GM18870 (cell line): ENCODE results near the gene PUS3.

Experiments used
- ATAC-seq: cut with Tn5 transposase; IDR thresholded peaks from one replicate; pipeline ENCODE4 v1.9.1; 2021; ENCODE audit warnings: moderate library complexity; ENCODE audit not compliant: unreplicated experiment

Gene PUS3

DNA sequence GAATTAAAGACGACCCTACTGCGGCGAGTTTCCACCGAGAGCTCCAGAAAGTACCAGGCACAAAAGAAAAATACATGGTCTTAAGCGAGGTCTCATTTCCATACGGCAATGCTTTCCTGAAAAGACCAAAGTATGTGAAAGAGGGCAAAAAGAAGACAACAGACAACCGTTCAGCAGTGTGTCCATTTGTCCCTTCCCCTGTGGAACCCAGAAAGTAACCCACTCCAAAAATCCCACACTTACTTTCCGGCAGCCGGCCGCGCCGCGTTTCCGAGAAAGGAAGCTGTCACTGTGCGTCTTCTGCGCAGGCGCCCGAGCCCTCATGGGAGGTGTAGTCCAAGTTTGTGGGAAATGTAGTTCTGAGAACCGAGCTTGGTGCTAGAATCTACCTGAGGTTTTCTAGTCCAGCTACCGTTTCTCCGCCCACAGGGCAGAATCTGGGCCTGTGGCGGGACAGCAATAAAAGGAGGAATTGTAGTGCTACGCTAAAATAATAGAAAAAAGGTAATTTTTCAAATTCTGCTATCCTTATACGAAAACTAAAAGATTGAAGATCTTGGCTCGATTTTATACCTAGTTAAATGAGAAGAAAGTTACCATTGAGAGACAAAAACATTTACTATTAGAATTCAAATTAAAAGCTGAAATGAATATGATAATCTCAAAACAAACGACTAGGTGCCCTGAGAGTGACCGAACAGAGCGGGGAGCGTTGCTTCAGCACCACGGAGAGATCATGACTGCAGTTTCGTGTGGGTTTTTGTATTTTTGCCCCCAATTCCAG lies at the start of gene PUS3:
Gene PUS3, minus strand, starts transcription at position 280 of the 784 bp plus-strand sequence. CDS start 6,922 bp downstream, outside the sequence.
- ATAC-seq, result peak; percentile 95

DNA sequence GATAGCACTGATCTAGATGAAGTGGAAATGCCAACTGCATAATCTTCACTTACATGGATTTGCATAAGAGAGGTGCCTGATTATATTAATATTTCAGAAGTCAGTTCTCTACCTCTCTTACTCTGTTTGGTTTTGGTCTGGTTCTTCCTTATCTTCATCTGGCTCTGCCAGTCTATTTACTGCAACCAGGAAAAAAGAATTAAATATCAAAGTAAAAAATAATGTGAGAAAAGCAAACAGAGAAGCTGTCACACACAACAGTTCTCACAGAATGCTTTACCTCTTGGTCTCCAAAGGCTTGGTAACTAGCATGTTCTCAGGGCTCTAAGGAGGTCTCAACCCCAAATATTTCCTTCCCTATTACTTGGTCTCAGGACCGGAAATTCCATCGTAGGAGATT lies 49.6 kb upstream of the PUS3 start:
- no peak for ATAC-seq

DNA sequence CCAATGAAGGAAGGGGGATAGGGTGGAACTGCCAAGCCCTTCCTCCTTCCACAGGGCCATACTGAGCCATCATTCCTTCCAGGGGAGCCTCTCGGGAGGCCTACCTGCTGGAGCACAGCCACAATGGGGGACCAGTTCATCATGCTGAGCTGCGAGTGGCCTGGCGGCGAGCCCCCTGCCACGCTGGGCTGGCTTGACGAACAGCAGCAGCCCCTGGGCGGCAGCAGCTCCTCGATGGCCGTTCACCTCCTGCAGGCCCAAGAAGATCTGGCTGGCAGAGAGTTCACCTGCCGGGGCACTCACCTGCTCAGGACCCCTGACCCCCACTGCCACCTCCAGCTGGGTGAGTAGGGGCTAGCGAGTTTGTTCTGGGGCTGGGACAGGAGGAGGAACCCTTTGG lies 48.7 kb upstream of the PUS3 start:
- no peak for ATAC-seq

- no peak for ATAC-seq
Measured at GRCh38 chr11:125950696-125951651, 48.0 kb upstream of the PUS3 start.

DNA sequence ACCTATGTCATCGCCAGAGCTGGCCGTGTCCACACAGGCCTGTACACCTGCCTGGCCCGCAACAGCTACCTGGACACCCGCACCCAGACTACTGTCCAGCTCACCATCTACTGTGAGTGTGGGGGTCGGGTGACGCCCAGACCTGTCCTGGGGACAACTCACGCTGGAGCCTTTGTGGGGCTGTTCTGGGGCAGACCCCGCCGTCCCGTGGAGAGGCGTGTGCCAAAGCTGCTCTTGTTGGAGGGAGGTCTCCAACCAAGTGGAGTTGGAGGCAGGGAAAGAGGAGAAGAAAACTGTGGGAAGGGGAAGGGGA lies 47.1 kb upstream of the PUS3 start:
- no peak for ATAC-seq

DNA sequence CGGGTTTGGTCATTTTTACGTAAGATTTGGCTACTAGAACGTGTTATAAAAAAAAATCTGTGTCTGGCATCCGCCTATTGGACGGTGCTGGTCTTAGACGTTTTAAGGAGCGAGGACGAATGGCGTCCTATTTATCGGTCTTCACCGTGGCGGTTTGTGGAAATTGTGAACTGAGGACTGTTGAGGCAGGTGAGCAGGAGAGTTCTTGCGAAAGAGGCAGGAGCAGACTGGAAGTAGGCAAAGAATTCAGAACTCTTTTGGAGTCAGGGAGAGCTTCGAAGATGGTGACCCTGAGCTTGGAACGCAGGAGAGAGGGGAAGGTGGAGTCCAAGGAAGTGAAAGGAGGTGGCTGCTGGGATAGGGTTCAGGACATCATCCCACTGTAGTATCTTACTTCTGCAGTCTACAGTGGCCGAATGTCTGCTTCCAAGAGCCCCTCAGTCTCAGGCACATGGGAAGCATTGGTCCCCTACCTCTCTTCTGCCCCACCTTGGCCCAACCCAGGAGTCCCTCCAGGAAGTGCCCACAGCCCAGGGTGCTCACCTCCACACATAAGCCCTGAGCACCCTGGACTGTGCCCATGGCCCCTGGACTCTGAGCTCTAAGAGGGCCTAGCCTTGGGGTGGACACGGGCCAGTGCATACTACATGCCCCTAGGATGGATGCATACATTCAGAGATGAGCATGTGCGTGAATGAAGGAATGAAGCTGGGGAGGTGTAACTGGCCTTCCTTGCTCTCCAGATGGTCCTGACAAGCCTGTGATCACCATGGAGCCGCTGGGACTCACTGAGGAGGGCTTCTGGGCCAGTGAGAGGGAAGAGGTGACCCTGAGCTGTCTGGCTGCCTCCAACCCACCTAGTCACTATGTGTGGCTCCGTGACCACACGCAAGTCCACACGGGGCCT lies 46.5 kb upstream of the PUS3 start:
- ATAC-seq, result no peak

DNA sequence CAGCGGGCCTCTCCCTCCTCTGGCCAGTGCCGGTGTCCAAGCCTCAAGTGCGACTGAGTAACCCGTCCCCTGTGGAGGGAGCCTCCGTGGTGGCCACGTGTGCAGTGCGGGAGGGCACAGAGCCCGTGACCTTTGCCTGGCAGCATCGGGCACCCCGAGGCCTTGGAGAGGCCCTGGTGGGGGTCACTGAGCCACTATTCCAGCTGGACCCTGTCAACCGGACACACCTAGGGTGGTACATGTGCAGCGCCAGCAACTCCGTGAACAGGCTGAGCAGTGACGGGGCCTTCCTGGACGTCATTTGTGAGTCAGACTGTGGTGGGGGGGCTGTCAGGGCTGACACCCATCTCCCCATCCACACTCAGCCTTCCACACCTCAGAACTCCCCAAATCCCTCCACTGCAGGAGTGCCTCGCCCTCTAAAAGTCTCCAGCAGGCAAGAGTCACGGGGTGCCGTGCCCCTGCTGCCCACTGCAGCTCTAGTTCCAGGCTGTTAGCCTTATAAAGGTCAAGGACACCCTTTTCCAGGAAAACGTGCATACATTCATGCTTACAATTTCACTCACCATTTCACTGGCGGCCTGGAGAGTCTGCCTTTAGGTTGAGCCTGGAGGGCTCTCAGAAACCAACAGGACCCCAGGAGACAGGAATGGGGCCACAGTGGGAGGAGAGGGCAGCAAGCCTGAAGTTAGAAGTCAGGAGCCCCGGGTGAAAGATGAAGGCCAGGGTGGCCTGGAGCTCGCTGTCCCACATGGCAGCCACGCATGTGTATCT lies 45.5 kb upstream of the PUS3 start:
- no peak for ATAC-seq

DNA sequence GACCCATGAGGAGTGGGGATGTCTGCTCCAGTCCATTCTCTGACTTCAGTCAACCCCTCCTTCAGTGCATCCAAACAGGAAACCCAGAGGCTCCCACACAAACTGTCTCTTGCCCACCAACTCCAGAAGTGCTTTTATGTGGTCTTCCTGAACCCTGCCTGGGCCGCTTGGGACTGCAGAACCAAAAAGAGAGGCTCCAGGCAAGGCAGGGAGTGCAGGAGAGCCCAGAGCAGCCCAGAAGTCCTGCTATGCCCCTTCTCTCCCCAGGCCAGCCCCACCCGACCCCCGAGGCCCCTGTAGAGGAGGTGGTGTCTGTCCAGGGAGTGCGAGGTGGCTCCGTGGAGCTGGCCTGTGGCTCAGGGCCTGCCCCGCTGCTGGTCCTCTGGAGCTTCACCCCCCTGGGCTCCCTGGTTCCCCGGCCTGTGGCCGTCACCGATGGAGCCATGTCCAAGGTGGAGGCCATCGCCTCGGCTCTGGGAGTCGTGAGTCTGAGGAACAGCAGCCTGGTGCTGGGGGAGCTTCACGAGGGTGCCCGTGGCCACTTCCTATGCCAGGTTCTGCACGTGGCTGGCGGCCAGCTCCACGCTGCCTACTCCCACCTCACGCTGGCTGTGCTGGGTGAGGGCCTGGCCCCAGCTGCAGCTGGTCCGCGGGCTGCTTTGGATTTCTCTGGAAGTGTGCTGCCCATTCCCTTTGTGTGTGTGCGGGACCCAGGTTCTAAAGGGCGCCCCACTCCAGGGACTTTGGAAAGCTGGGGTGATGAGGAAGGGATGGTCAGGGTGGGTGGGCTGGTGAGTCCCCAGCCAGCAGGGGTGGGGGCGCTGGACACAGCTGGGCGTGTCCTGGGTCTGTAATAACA lies 44.6 kb upstream of the PUS3 start:
- no peak for ATAC-seq

DNA sequence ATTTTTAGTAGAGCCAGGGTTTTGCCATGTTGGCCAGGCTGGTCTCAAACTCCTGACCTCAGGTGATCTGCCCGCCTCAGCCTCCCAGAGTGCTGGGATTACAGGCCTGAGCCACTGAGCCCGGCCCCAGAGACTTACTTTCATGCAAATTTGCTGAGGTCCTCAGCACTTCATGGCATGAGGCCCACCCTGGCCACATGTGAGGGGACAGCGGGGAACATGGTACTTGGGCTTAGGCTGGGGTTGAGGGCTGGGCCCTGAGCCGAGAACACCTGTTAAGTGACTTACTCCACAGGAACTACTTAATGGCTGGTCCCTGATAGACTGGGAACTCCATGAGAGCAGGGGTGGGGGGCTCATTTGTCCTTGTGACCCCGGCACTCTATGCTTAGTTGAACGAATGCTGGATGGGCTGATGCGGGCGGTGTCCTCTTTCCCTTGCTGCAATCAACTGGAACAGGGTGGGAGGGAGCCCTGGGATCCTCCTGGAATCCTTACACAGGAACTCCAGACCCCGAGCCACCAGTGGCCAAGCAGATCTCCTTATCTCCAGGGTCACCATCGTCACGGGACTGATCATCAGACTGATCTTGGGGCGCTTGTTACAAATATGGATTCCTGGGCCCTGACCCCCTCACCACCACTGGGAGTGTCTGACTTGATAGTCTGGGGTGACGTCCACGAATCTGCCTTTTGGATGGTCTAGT lies 43.9 kb upstream of the PUS3 start:
- no peak for ATAC-seq

DNA sequence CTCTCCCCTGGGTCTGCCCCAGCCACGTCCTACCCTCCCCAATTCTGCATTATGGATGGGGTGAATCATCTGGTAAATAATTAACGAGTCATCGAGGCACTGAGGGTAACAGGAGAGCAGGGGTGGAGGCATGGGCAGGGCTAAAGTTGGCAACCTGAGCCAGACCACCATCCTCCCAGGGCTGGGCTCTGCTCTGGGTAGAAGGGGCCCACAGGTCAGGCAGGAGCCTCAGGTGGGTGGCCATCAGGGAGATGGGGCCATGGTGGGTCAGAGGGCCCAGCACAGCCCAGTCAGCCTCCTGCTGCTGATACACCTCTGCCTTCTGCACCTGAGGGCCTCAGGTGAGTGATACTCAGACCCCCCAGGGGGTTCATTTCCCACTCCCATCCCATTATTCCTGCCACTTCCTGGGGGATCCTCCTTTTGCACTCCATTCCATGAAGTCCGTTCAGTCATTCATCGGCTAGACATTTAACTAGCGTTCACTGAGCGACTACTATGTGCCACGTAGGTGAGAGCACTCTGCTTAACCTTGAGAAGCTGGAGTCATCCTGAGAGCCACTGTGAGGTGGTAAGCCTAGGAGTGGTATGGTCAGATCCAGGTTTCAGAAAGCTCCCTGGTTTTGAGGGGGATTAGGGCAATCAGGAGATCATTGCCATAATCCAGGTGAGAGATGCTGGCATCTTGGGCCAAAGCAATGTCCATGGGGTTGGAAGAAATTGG lies 43.0 kb upstream of the PUS3 start, which contains the start of gene VSIG10L2:
Gene VSIG10L2, plus strand, starts transcription at position 248 of the 724 bp plus-strand sequence. Its CDS starts 12 bp downstream, at position 260.
- no peak for ATAC-seq

- no peak for ATAC-seq
Measured at GRCh38 chr11:125945011-125945796, 42.2 kb upstream of the PUS3 start.

DNA sequence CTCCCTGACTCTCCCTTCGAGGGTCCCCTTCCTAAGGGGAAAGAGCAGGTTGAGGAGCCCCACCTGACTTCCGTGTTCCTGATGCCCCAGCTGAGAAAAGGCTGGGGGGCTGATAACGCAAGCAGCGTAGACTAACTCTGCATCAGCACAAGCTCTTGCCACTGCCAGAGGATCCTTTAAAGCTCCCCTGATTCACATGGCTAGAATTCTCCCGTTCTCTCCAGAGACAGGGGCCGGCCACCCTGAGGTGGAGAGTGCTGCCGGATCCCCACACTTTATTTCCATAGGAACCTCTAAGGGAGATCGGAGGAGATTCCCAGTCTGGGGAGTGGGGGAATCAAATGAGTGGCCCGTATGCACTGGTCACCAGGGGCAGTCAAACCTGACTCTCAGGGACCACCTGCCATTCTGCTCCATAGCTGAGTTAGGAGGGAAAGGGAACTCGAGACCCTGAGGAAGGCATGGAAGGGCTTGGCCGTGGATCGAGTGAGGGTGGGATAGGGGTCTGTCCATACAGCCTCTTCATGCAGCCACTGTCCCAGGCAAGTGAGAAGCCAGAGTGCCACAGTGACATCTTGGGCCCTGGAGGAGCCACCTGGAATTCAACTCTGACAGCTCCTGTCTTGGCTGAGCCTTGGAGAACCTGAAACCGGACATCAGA lies 41.5 kb upstream of the PUS3 start:
- no peak for ATAC-seq

- ATAC-seq, result no peak
Measured at GRCh38 chr11:125943661-125944349, 40.8 kb upstream of the PUS3 start.

DNA sequence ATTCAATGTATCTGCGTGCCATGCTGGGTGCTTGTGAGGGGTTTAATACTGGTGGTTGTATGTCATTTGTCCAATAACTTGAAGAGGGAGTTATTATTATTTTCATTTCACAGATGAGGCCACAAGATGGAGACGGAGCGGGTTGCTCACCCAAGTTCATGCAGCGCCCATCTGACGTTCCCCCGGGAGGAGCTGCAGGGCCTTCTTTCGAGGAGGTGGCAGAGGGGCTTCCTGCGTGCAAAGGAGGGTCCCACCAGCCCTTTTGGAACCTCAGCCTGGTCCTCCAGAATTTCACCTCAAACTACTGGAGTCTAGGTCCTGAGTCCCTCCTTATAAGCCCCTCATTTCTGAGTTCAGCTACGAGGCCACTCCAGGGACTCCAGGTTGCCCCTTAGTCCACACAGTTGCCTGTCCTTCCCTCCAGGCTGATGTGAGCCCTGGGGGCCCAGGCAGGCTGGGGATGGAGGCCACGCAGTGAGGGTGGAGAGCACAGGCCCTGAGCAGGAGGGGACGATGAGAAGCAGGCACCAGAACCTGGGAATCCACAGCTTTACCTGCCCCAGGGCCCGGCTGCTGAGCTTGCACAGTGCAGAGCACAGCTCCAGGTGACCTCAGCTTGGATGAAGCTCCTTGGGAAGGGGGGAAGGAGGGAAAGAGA lies 39.9 kb upstream of the PUS3 start:
- ATAC-seq, result no peak
